Panc1 (cell line): ENCODE data around the gene SGPP1.

Experiments used
- SIN3A ChIP-seq: IDR thresholded peaks from 2 replicates; pipeline ENCODE4 v1.6.1; 2012; ENCODE audit warnings: low read depth, mild to moderate bottlenecking, low read length, moderate library complexity, borderline replicate concordance; ENCODE audit not compliant: insufficient read depth
- TCF7L2 ChIP-seq: IDR thresholded peaks from 2 replicates; pipeline ENCODE4 v1.6.1; 2011; ENCODE audit warnings: mild to moderate bottlenecking, low read depth, low read length, inconsistent platforms
- TF ChIP-seq, protein P1 (sequence below): fragments of 450-650 bp; IDR thresholded peaks from 2 replicates; pipeline ENCODE4 v1.5.1; 2017; ENCODE audit warnings: mild to moderate bottlenecking
- TF ChIP-seq, protein P2 (sequence below), 2 experiments: IDR thresholded peaks; 2 replicates each; pipeline ENCODE4 v1.6.1; 2011 to 2012; ENCODE audit warnings: low read depth in 2 of 2, control low read depth in 1 of 2, low read length in 1 of 2, mild to moderate bottlenecking in 1 of 2, moderate library complexity in 1 of 2; ENCODE audit not compliant: insufficient read depth in 1 of 2

GRCh38 chr14:63761351-63762117 is 33.7 kb upstream of the SGPP1 start:
- TF ChIP-seq SIN3A = no peak
- TF ChIP-seq, protein P1, sequence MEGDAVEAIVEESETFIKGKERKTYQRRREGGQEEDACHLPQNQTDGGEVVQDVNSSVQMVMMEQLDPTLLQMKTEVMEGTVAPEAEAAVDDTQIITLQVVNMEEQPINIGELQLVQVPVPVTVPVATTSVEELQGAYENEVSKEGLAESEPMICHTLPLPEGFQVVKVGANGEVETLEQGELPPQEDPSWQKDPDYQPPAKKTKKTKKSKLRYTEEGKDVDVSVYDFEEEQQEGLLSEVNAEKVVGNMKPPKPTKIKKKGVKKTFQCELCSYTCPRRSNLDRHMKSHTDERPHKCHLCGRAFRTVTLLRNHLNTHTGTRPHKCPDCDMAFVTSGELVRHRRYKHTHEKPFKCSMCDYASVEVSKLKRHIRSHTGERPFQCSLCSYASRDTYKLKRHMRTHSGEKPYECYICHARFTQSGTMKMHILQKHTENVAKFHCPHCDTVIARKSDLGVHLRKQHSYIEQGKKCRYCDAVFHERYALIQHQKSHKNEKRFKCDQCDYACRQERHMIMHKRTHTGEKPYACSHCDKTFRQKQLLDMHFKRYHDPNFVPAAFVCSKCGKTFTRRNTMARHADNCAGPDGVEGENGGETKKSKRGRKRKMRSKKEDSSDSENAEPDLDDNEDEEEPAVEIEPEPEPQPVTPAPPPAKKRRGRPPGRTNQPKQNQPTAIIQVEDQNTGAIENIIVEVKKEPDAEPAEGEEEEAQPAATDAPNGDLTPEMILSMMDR = no peak
- no peak for TF ChIP-seq TCF7L2
- TF ChIP-seq, protein P2, sequence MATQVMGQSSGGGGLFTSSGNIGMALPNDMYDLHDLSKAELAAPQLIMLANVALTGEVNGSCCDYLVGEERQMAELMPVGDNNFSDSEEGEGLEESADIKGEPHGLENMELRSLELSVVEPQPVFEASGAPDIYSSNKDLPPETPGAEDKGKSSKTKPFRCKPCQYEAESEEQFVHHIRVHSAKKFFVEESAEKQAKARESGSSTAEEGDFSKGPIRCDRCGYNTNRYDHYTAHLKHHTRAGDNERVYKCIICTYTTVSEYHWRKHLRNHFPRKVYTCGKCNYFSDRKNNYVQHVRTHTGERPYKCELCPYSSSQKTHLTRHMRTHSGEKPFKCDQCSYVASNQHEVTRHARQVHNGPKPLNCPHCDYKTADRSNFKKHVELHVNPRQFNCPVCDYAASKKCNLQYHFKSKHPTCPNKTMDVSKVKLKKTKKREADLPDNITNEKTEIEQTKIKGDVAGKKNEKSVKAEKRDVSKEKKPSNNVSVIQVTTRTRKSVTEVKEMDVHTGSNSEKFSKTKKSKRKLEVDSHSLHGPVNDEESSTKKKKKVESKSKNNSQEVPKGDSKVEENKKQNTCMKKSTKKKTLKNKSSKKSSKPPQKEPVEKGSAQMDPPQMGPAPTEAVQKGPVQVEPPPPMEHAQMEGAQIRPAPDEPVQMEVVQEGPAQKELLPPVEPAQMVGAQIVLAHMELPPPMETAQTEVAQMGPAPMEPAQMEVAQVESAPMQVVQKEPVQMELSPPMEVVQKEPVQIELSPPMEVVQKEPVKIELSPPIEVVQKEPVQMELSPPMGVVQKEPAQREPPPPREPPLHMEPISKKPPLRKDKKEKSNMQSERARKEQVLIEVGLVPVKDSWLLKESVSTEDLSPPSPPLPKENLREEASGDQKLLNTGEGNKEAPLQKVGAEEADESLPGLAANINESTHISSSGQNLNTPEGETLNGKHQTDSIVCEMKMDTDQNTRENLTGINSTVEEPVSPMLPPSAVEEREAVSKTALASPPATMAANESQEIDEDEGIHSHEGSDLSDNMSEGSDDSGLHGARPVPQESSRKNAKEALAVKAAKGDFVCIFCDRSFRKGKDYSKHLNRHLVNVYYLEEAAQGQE (IDR thresholded peaks at IDR 0.05; ENCODE audit: insufficient read depth in 1 of 2, low read depth in 2 of 2, low read length in 1 of 2) = no peak
